NOMO-1 (cell line): Measurements from ENCODE around the gene TTC9C.
"Not testable (repeated sequence)": the region's sequence is repeated elsewhere in the genome, so short reads cannot be mapped to it uniquely, and the experiment has no call there.

Experiments
- DNase-seq, 2 experiments: peaks; one replicate each; lab custom pipeline; 2025; ENCODE audit not compliant: unreplicated experiment in 2 of 2; lab: John Stamatoyannopoulos, UW

Gene TTC9C, protein sequence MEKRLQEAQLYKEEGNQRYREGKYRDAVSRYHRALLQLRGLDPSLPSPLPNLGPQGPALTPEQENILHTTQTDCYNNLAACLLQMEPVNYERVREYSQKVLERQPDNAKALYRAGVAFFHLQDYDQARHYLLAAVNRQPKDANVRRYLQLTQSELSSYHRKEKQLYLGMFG

DNA sequence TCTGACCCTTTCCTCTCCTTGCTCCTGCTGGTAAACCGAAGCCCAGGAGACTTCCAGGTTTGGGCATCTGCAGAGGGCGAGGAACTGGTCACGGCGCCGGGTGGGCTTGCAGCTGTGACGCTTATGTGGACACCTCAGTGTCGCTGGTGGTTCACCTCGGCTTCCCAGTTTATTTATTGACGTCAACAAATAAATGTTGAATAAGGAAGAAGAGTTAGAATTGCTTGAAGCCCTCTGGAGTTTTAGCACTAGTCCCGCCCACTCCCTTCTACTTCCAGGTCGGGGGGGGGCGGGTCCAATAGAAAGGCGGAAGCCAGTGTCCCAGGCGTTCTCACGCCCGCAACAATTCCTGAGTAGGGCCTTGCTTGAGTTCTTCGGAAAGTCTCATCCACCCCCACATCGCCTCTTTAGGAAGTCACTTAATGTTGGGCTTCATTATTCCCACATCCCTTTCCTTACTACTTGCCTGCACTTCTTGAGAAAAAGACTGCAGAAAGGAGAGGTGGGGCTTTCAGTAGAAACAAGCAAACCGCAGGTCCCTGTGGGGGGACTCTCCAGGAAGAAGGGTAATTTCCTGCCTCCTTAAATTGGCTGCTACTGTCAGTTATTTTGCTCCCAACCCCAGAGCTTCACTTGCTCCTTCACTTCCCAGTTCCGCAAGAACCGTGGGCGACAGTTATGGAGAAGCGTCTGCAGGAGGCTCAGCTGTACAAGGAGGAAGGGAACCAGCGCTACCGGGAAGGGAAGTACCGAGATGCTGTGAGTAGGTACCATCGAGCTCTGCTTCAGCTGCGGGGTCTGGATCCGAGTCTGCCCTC, at the start of gene TTC9C:
TTC9C (plus strand) TSS at position 316 of the 818 bp plus-strand sequence; CDS start at position 679, 363 bp downstream.
- DNase-seq: peak; percentile 83 to 84

DNA sequence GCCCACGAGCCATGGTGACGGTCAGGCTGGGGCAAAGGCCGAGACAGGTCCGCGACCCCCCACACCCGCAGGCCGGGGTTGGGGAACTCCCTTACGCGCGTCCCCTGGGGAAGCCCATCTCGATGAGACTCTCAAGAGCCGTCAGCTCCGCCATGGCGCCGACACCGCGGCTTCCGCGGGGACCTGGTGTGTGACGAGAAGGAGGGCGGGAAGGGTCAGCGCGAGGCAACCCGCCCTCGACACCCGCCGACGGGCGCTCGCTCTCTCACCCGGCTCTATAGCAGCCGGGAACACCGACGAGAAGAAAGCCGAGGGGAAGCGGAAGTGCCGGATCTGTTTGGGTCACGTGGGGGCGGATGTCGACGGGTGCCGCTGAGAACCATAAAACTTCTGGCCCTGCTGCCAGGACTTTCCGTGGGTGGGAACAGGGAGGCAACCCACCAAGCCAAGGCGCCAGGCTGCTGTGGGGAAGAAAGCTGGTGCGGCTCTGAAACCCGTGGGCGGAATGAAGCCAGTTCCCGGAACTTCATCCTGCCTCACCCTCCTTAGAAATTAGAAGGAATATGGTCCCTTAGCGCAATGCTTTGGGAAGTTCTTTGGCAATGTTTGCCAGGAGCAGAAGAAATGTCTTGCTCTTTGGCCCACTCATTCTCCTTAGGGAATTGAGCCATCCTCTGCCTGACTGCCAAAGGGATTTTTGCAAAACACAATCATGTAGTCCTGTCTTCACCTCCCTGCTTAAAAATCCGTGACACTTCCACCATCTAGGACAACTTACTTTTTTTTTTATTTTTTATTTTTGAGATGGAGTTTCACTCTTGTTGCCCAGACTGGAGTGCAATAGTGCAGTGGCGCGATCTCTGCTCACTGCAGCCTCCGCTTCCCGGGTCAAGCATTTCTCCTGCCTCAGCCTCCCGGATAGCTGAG, 49.3 kb upstream of the TTC9C start, which contains the start of gene UBXN1:
UBXN1 (minus strand) TSS at position 304 of the 927 bp plus-strand sequence; CDS start at position 154, 150 bp downstream.
- peak; percentile 86 to 88 for DNase-seq

DNA sequence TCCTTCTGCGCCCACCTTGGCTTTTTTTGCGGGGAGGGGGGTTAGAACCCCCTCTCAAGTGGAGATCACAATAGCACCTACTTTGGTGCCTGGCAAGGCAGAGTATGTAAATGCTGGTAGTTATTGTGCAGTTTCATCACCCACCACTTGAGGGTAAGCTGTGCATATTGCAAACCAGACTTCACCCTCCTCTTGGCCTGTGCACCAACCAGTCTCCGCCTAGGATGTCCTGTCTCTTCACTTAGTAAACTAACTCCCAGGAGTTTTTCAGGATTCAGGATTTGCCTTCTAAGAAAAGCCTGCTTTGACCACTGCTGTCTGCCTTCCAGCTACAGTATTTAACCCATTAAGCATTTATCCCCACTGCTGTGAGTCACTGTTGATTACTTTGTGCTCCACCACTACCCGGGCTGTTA, 47.5 kb upstream of the TTC9C start:
- DNase-seq: peak; percentile 8 to 50

DNA sequence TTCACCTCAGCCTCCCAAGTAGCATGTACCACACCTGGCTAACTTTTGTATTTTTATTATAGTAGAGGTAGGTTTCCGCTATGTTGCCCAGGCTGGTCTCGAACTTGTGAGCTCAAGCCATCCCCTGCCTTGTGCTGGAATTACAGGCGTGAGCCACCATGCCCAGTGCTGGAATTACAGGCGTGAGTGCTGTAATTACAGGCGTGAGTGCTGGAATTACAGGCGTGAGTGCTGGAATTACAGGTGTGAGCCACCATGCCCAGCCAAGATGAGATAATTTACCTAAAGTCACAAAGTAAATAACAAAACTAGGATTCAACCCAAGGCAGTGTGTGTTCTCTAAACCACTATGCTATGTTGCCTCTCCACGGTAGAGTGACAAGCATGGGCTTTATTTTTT, 45.8 kb upstream of the TTC9C start:
- DNase-seq: no peak

DNA sequence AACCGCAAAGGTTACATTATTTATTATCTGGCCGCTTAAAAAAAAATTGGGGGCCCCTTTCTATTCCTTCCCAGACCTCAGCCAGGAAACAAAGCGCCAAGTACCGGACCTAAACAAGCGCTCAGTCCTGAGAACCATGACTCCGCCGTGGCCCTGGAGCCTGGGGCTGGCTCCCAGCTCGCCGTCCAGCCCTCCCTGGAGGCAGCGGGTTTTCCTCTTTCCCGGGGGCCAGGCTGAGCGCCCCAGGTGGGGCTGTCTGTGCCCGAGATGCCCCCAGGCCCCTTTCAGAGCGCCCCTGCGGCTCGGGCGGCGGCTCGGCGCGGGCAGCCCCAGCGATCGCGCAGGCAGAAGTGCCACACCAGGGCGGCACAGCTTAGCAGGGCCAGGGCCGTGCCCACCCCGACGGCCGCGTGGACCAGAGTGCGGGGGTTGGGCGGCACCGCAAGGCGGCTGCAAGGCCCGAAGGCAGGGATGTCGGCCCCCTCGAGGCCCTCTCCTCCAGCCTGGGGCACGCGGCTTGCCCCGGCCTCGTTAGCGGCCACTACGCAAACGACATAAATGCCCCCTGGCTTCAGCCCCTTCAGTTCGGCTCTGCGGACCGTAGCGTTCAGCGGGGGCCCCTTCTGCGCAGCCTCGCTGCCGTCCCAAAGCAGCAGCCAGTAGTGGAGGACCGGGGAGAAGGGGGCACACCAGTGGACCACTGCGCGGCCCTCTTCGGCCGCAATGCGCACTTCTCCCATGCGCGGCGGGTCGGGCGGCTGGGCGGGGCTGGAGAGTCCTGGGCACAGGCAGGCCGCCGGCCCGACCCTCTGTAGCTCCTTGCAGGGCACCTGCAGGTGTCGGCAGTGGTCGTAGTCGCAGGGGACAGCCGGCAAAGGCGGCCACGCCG, 40.5 kb upstream of the TTC9C start:
- no peak for DNase-seq

DNA sequence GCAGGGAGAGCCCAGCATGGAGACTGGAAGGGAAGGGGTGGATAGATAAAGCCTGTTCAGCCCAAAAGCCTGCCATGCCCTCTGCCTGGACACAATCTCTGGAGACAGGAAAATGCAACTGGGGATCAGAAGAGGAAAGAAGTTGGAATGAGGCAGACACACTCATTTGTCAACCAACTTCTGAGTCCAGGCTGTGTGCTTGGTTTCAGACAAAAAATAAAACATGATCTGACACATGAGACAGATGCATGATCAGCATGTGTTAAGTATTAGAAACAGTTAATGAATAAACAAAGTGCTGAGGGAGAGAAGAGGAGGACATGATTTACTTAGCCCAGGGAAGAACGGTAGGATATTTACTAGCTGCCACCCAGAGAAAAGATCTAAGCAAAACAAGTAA, 39.8 kb upstream of the TTC9C start:
- DNase-seq: no peak

DNA sequence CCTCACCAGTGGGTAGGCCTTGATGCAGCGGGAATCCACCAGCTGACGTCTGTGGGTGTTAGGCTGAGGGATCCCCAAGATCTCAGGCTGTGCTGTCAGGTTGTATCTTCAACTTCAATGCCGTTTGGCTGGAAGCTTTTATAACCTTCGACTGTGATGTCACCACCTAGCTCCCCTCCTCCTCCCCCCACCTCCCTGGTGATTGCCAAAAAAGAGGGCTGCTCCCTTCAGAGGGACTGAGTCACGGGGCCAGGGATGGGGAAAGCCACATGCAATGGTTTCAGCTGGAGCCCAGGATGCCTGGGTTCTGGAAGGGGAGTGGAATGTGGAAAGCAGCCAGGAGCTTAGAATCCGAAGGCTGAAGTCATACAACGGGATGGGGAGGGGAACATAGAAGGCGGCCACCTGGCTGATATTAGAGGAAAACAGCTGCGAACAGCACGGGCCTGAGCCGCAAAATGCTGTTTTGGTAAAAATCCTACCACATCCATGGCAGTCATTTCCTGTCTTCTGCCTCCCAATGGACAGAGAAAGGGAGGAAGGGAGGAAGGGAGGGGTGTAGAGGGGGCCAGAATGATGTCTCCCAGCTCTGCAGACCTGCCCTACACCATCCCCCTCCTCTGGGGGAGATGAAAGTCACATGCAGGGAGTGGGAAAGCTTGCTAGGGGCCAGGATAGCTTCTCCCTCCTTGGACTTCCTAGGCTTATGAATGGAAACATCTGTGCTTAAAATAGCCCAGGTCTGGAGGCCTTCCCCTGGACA, 38.7 kb upstream of the TTC9C start, which contains the start of gene LRRN4CL:
LRRN4CL (minus strand) TSS at position 110 of the 763 bp plus-strand sequence. CDS start 1,022 bp downstream, outside the sequence.
- no peak for DNase-seq

DNA sequence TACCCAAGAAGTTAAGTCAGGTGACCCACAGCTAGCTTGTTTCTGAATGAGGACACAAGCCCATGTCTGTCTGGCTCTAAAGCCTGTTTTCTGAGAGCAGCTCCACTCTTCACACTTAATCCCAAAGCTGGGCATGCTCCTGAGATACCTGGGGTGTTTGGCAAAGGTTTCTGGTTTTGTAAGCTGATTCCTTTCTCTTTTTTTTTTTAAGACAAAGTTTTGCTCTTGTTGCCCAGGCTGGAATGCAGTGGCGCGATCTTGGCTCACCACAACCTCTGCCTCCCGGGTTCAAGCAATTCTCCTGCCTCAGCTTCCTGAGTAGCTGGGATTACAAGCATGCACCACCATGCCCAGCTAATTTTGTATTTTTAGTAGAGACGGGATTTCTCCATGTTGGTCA, 34.7 kb upstream of the TTC9C start:
- not testable (repeated sequence) for DNase-seq

DNA sequence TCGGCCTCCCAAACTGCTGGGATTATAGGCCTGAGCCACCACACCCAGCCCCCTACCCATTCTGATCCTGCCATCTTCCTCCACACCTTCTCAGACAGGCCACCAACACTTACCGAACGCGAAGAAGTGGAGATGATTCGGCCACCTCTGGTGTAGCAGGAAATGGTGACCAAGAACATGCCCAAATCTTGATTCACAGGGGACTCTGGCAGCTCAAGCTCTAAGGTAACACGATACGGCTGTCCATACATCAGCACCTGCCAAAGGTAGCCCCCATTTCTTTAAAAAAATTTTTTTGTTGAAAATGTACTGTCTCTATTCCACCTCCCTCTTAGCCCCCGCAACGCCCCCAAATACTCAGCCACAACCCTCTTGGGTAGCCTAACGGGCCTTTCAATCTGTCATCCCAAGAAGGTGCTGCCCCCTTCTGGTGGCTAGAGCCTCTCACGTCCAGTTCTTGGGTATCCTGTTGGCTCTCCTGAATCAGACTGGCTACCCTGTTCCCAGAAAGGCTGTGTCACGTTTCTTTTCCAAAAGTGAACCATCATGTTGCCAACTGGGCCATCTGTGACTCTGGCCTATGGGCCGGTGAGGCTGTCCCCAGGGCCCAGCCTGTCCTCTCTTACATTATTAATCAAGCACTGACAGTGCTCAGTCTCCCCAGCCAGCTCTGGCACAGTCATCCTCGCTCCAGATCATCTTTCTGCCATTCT, 33.7 kb upstream of the TTC9C start:
- peak; percentile 46 to 53 for DNase-seq

DNA sequence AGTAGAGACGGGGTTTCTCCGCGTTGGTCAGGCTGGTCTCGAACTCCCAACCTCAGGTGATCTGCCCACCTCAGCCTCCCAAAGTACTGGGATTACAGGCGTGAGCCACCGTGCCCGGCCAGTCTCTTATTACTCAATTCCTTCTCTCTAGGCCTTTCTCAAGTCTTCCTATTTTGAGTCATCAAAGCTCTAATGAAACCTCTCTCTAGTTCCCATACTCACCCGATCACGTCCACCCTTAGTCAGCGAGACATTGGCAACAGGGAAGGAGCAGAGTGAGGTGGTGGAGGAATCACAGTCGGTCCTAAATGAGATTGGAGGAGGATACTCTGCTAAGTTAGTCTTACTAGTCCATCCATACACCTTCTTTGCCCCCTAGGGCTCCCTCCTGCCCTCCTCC, 26.0 kb upstream of the TTC9C start:
- DNase-seq: no peak

DNA sequence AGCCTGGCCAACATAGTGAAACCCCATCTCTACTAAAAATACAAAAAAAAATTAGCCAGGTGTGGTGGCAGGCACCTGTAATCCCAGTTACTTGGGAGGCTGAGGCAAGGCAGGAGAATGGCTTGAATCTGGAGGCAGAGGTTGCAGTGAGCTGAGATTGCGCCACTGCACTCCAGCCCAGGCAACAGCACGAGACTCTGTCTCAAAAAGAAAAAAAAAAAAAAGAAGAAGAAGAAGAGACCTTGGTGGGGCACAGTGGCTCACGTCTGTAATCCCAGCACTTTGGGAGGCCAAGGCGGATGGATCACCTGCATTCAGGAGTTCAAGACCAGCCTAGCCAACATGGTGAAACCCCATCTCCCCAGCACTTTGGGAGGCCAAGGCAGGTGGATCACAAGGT, 24.4 kb upstream of the TTC9C start:
- not testable (repeated sequence) for DNase-seq

DNA sequence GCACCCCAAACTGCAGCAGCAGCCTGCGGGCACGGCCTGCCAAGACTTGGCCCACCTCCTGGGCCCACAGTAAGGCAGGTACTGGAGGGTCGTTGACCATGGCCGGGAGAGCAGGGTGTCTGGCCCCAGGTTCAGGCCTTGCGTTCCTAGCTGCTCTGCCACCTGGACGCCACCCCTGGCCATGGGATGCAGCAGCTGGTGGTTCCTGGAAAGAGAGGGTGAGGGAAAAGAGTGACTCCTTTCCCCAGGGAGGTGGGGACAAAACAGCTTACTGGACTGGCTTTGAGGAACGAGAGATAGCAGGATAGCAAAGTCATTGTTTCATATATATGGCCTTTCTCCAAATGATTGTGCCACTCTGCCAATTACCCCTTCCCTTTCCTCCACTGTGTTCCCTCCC, 22.9 kb upstream of the TTC9C start:
- DNase-seq: no peak

DNA sequence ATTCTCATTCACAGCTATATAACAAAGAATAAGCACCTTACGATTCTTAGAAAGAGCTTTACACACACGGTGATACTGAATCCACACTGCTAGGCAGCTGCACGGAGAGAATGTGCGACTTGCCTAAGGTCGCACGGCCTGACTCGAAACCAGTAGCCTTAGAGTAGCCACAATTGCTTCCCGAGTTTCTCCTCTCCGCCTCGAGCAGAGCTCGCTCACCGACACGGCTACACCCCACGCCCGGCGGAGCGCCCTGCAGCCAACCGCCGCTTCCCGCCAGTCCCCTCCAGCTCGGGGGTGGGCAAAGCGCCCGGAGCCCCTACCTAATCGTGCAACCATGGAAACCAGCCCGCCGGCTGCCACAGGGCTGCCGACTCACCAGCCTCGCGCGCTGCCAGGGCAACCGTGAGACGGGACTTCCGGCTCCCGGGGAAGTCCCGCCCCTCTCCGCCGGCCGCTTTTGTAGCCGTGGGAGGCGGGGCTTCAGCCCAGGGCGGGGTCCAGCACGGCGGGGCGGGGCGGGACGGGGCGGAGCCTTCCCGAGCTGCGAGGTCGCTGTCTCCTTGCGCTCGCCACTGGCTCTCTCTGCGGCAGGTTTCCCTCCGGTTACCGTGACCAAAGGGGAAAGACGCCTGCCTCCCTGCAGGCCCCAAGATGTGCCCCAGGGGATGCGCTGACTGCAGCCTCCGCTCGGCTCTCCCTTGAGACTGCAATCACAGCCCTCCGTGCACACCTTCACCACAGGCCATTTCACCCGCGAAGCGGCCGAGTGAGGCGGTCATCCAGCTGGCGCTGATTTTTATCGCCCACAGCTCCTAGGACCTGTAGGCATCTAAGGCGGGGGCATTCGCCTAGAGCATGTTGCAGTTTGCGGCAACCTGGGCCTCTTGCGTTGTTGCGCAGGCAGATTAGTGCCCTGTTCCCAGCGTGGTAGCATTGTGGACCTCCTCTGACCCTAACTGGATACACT, 22.1 kb upstream of the TTC9C start:
- DNase-seq: peak; percentile 81 to 87

DNA sequence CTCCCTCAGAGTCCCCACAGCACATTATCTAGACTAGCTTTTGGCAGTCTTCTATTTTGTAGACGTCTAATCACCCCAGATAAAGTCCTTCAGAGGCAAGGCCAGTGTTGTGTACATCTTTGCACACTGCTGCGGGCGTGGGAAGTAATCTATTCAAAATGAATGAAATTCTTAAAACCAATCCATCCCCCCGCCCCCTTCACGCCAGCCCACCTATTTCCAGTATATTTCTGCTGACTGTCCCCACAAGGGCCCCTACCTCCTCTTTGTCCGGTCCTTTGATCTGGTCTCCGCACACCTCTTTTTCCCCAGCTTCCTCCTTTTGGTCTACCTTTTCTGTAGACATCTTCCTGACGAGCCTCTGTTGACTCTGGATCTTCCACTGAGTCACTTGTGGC, 21.4 kb upstream of the TTC9C start:
- no peak for DNase-seq

DNA sequence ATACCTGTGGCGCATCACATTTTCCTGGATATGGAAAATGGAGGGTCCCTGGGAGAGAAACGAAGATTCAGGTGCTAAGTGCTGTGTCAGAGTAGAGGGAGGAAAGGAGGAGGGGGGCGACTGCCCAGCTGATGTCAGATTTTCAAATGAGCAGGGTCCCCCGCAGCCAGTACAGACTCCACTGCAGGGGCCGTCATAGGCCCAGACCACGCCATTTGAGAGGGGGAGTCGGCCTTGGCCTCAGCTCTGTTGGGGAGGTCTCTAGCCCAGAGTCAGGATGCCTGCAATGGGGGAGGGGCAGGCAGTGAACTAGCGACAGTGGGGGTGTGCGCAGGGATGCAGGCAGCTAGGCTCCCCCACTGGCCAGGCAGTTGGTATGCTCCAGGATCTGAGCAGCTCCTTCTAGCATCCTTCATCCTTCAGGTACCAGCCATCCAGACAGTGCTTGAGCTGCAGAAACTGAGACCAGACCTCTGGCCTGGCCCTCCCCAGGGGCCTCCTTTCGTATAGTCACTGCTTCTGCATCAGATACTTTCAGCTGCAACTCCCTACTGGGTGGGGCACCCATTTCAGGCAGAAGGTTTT, 20.9 kb upstream of the TTC9C start, which contains the start of the genes BSCL2 and GNG3:
BSCL2 (minus strand) TSS at position 148 of the 585 bp plus-strand sequence. CDS start 229 bp downstream, outside the sequence.
GNG3 (plus strand) TSS at position 400 of the 585 bp plus-strand sequence. CDS start 620 bp downstream, outside the sequence.
- DNase-seq: no peak

DNA sequence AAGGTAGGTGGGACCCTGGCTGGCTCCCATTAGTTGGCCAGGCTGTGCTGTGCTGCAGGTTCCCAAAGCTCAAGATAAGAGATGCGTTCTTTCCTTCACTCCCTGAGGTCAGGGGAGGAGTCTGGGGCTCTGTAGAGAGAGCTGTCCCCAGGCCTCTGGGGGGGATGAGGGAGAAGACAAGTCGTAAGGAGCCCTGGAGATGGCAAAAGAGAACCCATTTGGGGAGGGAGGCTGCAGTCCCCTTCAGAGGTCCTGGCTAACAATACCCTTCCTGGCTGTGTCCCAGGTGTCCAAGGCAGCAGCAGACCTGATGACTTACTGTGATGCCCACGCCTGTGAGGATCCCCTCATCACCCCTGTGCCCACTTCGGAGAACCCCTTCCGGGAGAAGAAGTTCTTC, 19.9 kb upstream of the TTC9C start:
- DNase-seq: no peak

DNA sequence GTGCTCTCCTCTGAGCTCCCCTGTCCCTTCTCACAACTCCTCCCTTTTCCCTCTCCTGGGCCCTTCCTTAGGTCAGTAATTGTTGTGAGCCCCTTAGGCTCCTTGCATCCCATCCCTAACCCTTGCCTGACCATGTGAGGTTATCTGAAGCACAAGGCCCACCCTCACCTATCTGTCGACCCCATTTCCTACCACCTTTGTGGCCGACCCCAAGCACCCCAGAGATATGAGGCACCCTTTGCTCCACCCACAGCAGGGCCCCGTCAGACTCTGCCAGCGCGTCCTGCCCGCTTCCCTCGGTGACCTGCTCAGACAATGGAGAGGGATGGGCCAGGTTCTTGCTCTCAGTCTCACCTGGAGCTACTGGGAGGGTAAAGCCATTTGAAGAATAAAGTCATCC, 19.5 kb upstream of the TTC9C start:
- DNase-seq: peak in 1 of 2 experiments; percentile 33
